Measurements from ENCODE around the gene FUT2. TPM values are rescaled to one million over a fixed set of nuclear protein-coding genes. Genes with fewer than 3 reads are reported as not detected.
"Not testable (repeated sequence)": the region's sequence is repeated elsewhere in the genome, so short reads cannot be mapped to it uniquely, and the experiment has no call there.

Gene FUT2
- total and polyA plus RNA-seq, 10 of the 15 experiments (the other 5 are each of a cell fraction or from before 2014, with no cell fraction given): 0.02 to 0.13 (median 0.07) TPM; not detected in 7

GRCh38 chr19:48716562-48717291 lies 21.0 kb downstream of the FUT2 start (continued):
- TF ChIP-seq ZZZ3 (IDR thresholded peaks at IDR 0.05; ENCODE audit: control insufficient read depth, insufficient read length, low read depth) (no peak), HCFC1 (IDR thresholded peaks at IDR 0.05; ENCODE audit: low read length) (no peak), MYC (IDR thresholded peaks at IDR 0.05; ENCODE audit: insufficient read depth, insufficient read length, insufficient replicate concordance, low read length, severe bottlenecking) (no peak), BCL11A (IDR thresholded peaks at IDR 0.05; ENCODE audit: low read depth, low read length) (no peak), CHD4 (IDR thresholded peaks at IDR 0.05) (no peak), RAD51 (IDR thresholded peaks at IDR 0.05) (no peak), CREB1 (IDR thresholded peaks at IDR 0.05; ENCODE audit: low read depth) (no peak), RFX5 (IDR thresholded peaks at IDR 0.05; ENCODE audit: low read depth, low read length) (no peak), POLR2AphosphoS2 (IDR thresholded peaks at IDR 0.05; ENCODE audit: low read depth, low read length) (no peak), BHLHE40 (IDR thresholded peaks at IDR 0.05; ENCODE audit: borderline replicate concordance in 1 of 2, low read depth in 2 of 2, low read length in 1 of 2) (no peak), RELA (IDR thresholded peaks at IDR 0.05; ENCODE audit: borderline replicate concordance, partially characterized antibody) (no peak)
- TF ChIP-seq, protein P1, sequence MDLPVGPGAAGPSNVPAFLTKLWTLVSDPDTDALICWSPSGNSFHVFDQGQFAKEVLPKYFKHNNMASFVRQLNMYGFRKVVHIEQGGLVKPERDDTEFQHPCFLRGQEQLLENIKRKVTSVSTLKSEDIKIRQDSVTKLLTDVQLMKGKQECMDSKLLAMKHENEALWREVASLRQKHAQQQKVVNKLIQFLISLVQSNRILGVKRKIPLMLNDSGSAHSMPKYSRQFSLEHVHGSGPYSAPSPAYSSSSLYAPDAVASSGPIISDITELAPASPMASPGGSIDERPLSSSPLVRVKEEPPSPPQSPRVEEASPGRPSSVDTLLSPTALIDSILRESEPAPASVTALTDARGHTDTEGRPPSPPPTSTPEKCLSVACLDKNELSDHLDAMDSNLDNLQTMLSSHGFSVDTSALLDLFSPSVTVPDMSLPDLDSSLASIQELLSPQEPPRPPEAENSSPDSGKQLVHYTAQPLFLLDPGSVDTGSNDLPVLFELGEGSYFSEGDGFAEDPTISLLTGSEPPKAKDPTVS (IDR thresholded peaks at IDR 0.05; ENCODE audit: low read depth, low read length): no peak

- H3K4me2 ChIP-seq (ENCODE audit: control insufficient read depth, insufficient read depth); RAD21 ChIA-PET (ENCODE audit: unreplicated experiment); H2AFZ ChIP-seq (ENCODE audit: control insufficient read depth, low read depth, low read length); H3K9ac ChIP-seq (ENCODE audit: control insufficient read depth, insufficient read depth, low read length); H4K20me1 ChIP-seq (ENCODE audit: control insufficient read depth, insufficient read depth); intact Hi-C loops (cut with micrococcal nuclease; ENCODE audit: unreplicated experiment); DNase-seq (ENCODE audit: low read depth, low spot score); CTCF ChIA-PET; H3K27me3 ChIP-seq (replicated peaks in 1 of 2; ENCODE audit: control insufficient read depth in 2 of 2, insufficient read depth in 2 of 2, low read length in 1 of 2); H3K4me3 ChIP-seq; H3K27ac ChIP-seq (ENCODE audit: control insufficient read depth, insufficient read depth); BruUV-seq (replicated peaks); SMC1A ChIA-PET (ENCODE audit: uncharacterized antibody, unreplicated experiment); FAIRE-seq; POLR2A ChIA-PET; H3K36me3 ChIP-seq (ENCODE audit: control insufficient read depth in 2 of 2, insufficient read depth in 2 of 2, low read length in 1 of 2); ATAC-seq; H3K9me3 ChIP-seq (replicated peaks; ENCODE audit: control insufficient read depth, insufficient read depth, low read length); in situ Hi-C loops (cut with MboI); H3K79me2 ChIP-seq (ENCODE audit: control insufficient read depth, insufficient read depth, low read length): not testable (repeated sequence)
- 50% methylated on average over 7 of the region's 13 CpGs for WGBS (ENCODE audit: insufficient coverage, insufficient replicate concordance, low lambda C conversion rate, missing lambda C conversion rate)
- peaks cover 18% of the 10 kb centered on the region for H3K4me1 ChIP-seq (ENCODE audit: control insufficient read depth, insufficient read depth, low read length)
These were observed 22.3 kb downstream of the FUT2 start for GRCh38 chr19:48718106-48718505.

Measured in GM12878 (cell line).